Peyer's patch (tissue), 4 donors: ENCODE measurements around the gene ADTRP.

Source experiments
- CTCF ChIP-seq, 6 experiments: fragments of 450-650 bp in 4 of 6; fragments of 200-600 bp in 2 of 6; sonication (generic) in 1 of 6; IDR thresholded peaks; one replicate each; pipeline ENCODE4 v1.5.1; 2017 to 2019; ENCODE audit warnings: antibody characterized with exemption in 6 of 6, mild to moderate bottlenecking in 3 of 6, moderate library complexity in 1 of 6
- POLR2A ChIP-seq, 2 donors: fragments of 450-650 bp; IDR thresholded peaks; one replicate each; pipeline ENCODE4 v1.5.1; 2017; ENCODE audit warnings: antibody characterized with exemption in 2 of 2, mild to moderate bottlenecking in 2 of 2, moderate library complexity in 2 of 2

DNA sequence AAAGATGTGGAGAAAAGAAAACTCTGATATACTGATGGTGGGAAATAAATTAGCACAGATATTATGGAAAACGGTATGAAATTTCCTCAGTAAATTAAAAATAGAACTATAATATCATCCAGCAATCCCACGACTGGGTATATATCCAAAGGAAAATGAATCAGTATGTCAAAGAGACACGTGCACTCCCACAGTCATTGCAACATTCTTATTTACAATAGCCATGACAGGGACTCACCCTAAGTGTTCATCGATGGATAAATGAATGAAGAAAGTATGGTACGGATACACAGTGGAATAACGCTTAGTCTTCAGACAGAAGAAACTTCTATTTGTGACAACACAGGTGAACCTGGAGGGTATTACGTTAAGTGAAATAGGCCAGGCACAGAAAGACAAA is 5.7 kb upstream of the ADTRP start:
- TF ChIP-seq CTCF (IDR thresholded peaks at IDR 0.05), result no peak
- no peak for TF ChIP-seq POLR2A (IDR thresholded peaks at IDR 0.05)
